Daoy (cell line): ENCODE data around the gene ARHGEF6. TPM values are rescaled to one million over a fixed set of nuclear protein-coding genes. Genes with fewer than 3 reads are reported as not detected.

Source experiments
- DNase-seq: peaks from one replicate; pipeline ENCODE4 v3.0.0-alpha.2; 2015; ENCODE audit warnings: low read depth
- total RNA-seq: library from RNA; depleted of rRNA; stranded (reverse); fragments of >200 nt; shearing (Covaris generic); gene quantifications from 2 replicates; pipeline ENCODE4 v1.2.3, GENCODE V29; 2014

The ARHGEF6 gene
- total RNA-seq, 1 experiment from 2014 or later, result 3.3 TPM

DNA sequence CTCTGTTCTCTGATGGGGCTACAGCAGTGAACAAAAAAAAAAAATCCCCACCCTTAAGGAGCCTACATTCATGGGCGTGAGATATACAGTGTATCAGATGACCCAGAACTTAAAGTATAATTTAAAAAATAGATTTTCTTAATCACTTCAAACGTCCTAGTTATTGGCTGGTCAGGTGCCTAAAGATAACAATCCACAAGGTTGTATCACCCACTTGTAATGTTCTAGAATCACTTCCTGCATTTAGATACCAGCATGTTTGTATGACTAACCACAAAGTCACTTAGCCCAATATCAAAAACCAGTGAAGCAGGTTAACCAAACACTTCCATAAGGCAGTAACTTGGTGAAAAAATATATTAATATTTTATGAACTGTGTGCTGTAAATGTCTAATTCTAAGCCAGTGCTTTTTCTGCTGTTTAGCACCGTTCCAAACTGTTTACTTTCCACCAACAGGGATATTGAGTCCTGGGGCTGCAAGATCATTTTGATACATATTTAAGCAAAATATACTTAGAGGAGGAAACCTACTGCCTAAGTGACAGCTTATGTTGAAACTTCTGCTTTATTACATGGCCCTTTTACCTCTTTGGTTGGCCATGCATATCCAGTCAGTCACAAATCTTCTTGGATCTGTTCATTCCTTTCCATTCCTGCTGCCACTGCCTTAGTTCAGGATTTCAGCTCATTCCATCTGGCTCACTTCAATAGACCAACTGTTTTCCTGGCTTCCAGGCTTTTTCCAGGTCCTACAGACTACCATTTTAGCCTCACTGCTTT is 89.5 kb downstream of the ARHGEF6 start:
- peak; percentile 14 for DNase-seq

DNA sequence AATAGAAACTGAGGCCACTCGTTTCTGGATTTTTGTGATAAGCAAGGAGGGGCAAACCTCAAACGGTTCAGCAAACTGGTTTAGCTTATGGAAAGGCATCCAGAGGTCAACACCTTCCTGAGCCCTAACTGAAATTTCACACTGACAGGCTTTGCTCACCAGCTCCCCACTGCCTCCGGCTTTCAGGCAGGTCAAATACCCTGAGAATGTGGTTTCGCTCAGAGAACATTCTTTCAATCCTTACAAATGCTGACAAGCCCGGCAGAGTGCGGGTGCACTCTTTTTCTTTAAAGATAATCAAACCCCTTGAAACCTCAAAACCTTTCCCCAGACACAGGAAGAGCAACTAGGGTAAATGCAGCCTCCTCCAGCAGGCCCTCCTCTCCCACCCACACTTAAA is 91.3 kb downstream of the ARHGEF6 start:
- no peak for DNase-seq

DNA sequence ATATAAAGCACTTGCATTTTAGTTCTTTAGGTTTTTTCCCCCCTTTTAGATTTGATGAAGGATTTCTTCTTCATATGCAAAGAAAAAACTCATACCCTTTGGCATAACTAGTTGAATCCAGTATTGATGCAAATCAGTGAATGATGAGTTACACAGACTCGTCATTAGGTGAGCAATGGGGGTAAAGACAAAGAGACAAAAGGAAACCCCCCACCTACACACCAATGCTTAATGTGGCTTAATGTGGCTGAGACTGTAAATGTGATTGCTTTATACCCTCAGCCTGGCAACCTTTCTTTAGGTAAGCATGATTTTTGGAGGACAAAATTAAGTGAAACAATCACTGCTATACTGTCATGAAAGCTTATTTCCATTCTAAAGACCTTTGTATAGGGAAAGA is 93.3 kb downstream of the ARHGEF6 start:
- no peak for DNase-seq

DNA sequence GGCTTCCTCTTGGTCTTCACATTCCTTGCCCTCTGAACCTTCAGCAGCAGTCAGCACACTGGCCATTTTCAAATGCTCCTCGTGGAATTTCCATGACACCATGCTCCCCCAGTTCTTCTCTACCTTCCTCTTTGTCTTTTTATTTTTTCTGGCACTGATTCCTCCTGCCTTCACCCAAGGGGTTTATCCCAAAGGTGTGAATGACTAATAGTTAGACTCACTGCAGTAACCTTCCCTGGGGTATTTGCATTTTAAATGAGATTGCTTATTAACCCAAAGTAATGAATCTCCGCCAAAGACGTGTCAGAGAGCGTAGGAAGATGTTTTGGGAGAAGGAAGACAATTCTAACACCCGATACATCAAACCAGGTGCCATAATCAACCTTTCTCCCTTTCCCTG is 96.6 kb downstream of the ARHGEF6 start:
- no peak for DNase-seq

DNA sequence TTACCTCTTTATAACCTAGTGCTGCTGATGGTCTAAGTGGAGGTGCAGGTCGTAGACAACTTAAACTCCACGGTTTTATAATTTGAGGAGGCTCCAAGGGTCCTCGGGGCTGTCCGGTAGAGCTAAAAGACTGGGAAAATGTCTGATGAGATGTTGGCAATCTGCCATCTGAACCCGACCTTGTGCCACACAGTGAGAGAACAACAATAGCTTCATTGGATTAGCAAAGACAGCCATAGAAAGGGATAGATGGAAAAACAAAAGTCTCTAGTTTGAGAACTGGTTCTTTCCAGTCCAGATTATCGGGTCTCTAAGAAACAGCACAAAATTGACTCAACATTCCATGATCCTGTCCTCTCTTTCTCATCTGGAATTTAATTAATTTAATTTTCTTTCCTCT is 101.2 kb downstream of the ARHGEF6 start:
- DNase-seq, result no peak

DNA sequence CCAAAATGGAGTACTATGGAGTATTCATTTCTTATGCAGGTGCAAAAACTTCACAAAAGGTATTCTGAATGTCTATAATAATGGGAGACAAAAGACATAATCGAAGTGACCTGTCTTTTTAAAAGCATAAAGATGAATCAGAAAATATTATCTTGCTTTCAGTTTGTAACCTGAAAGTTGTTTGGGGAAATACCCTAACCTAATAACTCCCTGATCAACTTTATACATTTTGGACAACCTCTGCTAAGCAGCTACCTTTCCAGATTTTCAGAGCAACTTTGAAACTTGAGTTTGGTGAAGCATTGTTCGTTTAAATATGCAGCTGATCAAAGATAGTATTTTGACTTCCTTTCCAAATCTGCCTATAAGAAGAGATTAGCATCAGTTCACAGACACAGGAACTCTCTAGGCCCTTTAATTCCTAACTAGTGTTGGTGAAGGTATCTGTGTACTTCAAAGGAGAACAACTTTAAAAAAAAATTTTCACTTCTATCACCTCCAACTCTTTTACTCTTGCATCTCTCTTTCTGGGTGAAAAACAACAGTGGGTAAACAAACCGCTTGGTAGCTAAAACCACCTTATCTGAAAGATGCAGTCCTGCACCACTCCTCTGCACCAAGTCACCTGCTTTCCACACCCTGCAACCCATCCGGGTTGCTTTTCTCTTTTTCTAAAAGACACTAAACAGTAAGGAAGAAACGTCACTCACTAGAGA is 106.3 kb downstream of the ARHGEF6 start:
- DNase-seq, result no peak

DNA sequence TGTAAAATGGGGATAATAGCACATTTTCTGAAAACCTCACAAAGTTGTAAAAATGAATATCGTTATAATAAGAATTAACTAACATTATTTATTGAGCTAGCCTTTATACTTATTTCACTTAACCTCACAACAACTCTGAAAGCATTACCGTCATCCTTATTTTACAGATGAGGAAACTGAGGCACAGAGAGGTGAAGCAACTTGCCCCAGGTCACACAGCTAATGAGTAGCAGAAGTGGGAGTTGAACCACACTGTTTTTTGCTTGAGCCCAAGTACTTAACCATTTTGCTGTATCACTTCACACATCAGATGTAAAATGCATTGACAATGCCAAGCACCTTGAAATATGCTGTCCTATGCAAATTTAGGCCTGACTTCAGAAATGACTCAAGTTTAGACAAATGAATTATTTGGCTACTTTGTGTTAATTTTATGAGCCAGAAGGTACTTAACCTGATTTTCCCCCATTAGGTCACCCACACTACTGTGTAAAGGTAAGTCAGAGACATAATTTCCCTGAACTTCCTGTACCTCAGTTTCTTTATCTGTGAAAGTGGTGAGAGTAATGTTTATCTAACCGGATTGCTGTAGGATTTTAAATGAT is 109.6 kb downstream of the ARHGEF6 start:
- DNase-seq, result no peak

DNA sequence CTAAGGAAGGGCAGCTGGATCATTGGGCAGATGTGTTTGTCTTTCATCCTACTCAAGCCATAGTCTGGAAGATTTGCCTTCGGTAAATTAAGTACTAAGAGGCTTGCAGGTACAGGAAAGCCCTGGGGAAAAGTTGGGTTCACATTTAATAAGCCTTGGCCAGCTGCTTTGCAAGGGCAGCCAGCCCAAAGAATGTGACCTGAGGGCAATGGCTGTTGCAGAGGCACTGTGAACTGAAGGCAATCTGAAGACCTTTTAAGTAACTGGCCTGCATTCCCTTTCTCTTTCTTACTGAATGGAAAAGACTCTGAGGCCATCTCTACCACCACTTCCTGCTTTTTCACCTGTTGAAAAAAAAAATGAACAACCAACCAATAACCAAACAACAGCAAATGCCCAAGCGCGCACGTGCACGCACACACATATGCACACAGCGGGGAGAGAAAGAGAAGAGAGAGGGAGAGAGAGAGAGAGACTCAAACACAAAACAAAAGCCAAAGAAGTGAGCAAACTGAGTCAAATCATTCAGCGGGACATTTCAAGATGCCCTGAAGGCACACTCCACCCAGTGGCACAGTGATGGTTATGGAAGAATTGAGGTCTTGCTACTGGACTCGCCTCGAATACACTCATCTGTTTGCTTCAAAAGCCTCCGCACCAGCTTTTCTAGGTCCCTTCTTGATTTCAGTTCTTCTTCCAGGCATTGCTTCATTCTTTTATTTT is 113.1 kb downstream of the ARHGEF6 start:
- DNase-seq, result no peak

DNA sequence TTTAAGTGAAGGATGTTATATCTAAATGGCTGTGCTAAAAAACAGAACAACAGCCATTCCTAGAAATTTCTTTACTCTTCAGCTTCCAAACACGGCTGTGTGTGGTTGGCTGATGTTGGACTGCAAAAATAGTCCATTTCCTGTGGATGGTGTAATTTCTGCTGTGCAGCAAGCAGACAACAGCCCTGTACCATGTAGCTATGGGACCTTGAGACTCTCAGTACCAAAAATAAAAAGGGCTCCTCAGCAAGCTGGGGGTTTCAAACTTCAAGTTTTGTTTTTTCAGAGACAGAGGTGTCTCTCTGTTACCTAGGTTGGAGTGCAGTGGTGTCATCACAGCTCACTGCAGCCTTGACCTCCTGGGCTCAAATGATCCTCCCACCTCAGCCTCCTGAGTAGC is 114.6 kb downstream of the ARHGEF6 start:
- DNase-seq, result no peak

DNA sequence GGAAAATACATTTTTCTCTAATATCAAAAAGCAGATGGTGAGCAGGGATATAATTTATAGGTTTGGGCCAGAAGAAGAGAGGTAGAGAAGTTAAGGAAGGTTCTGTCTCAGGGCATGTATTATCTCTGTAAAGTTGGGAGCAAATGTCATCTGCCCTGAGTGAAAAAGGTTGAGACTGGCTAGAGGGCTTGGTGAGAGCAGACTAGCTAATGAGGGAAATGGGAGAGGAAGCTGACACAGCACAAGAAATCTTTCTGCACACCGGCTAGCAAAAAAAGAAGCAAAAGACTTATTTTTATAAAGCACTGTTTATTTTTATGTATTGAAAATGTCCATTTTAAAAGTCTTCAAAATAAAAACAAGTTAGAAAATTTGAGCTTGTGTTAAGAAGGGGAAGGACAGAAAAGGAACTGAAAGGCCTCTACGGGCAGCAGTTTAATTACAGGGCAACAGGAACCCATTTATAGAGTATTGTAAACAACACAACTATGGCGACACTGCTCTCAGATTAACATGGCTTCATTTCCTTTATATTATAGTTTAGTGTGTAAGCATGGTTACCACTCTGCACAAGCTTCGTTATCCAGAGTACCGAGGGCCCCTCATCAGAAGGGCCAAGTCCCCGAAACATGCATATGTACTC is 115.4 kb downstream of the ARHGEF6 start:
- DNase-seq, result no peak

DNA sequence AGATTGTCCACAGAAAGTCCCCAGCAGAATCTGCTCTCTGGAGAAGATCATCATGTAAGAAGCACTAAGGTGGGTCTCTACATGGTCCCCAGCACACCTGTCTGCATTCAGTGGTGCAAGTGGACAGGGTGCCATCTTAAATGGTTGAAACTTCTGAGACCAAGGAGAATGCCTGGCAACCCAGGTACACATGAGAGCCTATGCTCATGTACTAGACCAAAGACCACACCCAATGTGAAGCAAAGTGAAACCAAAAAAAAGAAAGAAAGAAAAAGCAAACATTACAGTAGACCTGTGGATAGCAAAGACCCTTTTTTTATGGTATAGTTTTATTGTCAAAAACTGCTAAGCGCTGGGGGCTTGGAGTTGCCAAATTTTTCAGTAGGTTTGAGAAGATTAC is 117.8 kb downstream of the ARHGEF6 start:
- no peak for DNase-seq

DNA sequence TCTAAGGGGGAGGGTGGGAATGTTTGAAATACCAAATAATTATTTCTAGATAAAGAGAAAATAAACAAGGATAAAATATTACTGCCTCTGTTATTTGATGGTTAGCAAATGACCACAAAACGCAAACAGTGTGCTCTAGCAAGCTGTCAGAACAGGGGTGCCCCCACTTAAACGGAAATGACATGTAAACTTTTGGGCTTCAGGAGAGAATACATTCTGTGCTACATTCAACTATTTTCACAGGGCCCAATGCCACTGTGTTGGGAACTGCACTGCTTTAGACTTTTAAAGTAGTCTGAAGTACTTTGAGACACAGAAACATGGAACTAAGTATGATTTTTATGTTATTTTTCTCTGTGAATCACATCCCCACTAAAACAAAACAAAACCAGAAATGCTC is 118.6 kb downstream of the ARHGEF6 start:
- no peak for DNase-seq

DNA sequence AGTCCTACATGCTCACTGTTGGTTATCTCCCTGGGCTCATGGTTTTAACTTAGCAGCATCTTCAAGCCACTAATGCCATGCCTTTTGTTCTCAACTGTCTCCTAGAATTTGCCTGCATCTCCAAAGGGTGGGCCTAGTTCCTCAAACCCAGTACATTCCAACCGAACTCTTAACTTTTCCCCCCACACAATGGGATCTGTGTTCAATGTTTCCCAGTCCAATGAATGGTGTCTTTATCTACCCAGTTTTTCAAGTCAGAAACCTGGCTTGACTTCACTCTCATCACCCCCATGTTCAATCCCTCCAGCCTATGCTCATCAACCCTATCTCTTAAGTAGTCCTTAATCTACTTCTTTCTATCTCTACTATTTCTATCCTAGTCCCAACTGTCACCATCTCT is 119.8 kb downstream of the ARHGEF6 start:
- no peak for DNase-seq

DNA sequence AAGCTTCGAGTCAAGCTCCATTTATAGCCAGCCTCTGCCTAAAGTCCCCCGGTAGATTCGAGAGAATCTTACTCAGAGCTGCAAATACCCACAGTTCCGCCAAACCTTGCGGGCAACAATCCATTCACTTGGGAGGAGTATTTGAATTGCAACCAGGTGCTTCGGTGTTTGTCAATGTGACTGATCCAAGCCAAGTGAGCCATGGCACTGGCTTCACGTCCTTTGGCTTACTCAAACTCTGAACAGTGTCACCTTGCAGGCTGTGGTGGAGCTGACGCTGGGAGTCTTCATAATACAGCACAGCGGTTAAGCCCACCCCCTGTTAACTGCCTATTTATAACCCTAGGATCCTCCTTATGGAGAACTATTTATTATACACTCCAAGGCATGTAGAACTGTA is 121.6 kb downstream of the ARHGEF6 start:
- DNase-seq, result no peak

DNA sequence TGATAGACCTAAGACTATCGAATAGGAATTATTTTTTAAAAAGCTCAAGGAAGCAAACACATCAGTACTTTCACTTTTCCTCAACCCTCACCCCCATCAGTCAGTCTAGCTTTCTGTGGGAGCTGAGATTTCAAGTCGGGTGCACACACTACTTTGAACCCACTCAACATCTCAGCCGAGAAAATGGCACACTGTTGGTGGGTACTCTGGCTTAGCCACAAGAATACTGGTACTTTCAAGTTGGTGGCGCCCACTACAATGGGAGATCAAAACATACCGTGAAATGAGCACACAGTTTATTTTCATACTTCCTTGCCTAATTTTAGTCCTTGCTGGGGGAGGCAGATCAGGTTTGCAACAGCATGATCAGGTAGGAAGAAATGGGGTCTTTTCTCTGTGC is 122.6 kb downstream of the ARHGEF6 start:
- DNase-seq, result no peak

DNA sequence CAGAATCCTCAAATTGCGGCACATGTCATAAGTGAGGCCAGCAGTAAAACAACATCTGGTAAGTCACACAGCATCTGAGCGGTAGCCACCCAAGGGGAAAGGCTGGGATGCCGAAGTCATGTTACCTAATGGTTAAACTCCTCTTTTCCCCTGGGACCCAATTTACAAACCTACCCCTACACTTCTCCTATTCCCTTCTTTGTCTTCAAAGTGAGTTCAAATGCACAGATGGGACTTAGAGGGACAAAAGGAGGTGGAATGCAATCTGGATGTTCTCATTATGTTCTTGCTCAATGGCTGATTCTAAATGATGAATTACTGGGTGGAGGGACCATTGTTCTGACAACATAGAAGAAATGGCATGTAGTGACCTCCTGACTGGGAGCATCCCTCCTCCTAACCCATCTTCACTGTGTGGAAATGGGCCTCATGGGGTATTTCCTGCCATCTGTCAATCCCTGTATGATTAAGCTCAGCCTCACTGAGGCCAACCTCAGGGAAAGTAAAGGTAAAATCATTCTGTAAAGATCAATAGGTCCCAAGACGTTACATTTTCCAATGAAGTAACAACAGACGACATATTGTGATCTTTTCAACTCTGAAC is 124.3 kb downstream of the ARHGEF6 start:
- no peak for DNase-seq

DNA sequence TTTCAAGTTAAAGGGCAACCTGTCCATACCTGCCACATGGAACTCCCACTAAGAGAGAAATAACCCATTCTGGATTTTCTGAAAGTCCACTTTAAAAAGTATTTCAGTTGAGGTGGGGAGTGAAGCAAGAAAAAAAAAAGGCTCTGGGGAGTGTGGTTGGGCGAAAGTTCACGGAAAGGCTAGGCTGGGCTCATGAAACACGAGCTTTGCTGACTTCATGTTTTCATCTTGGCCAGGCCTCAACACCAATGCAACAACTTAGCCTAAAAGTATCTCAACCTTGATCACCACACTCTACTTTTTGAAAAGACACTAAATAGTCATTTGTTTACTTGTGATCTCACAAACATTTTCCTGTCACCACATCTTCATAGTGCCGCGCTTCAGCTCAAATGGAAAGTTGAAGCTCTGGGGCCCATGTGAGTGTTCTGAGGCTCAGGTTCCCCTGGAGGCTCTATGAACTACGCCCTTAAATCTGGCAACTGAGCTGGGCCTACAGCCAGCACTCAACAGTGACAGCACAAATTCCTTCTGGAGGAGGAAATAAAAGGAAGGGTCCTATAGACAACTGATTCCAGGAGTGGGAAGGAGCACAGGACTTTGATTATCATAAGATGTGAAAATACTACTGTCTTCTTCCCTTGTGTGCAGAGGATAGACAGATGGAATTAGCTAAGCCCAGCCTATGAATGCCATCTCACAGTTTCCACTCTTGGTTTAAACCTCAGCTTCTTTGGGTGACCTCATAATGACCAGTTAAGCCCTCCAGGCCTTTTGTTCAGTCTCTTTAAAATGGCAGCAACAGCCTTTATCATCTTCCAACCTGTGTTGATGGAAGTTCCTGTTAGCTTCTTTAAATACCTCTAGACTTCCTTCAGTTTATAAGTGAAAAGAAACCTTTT is 127.7 kb downstream of the ARHGEF6 start:
- DNase-seq, result no peak

DNA sequence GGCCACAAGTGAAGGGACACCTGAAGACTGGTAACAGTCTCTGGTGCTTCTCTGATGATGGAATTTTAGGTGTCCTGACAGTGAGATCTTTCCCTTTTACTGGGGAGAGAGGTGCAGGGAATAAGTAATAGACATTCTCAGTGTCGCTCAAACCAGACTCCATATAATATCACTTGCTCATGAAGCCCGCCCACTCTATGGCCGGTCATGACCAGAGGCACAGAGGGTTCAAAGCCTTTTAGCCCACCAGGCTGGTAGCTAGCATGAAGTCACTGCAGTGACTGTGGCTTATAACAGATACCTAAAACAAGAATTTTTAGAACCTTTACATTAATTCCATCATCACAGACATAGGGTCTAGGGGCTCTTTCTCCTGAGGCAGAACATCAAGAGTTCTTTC is 129.9 kb downstream of the ARHGEF6 start:
- DNase-seq, result no peak

DNA sequence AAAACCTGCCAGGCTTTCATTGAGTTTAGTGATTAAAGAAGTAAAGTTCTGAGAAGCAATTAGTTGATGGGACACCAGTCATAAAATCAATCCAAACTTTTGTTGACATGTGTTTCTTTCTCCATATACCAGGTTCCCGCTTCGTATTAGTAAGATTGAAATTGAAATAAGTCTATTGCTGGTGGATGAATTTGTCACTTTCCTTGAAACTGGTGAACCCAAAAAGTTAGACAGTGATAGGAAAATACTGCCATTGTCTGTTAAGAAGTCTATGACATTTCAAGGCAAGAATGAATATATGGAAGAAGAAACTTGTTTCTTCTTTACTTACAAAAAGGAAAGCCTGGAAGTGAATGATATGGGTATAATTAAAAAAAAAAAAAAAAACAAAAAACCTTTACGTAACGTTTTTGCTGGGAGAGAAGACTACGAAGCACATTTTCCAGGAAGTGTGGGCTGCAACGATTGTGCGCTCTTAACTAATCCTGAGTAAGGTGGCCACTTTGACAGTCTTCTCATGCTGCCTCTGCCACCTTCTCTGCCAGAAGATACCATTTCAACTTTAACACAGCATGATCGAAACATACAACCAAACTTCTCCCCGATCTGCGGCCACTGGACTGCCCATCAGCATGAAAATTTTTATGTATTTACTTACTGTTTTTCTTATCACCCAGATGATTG is 132.9 kb downstream of the ARHGEF6 start, which contains the start of gene CD40LG:
Gene CD40LG, plus strand, starts transcription at position 482 of the 684 bp plus-strand sequence. Its CDS starts 91 bp downstream, at position 573.
- no peak for DNase-seq
